Skeletal muscle cell (primary cell): ENCODE measurements around the gene KRABD2.
"Not testable (repeated sequence)": the region's sequence is repeated elsewhere in the genome, so short reads cannot be mapped to it uniquely, and the experiment has no call there.

Experiments used
- DNase-seq: peaks from one replicate; pipeline ENCODE4 v3.0.0-alpha.2; 2010; ENCODE audit warnings: low read depth
- H3K4me3 ChIP-seq: 2 replicates; pipeline ENCODE4 v1.5.1; 2011; ENCODE audit warnings: low read depth, mild to moderate bottlenecking, control low read depth, low read length, moderate library complexity

The KRABD2 gene

GRCh38 chr17:8376271-8377067 lies at the start of gene KRABD2:
Gene KRABD2, minus strand, starts transcription at chr17:8376704.
- H3K4me3 ChIP-seq: peak within 1 kb of the TSS; percentile 74
- DNase-seq: peak; percentile 60

GRCh38 chr17:8421571-8421970 lies 45.1 kb upstream of the KRABD2 start:
- H3K4me3 ChIP-seq: no peak overlapping the region
- no peak for DNase-seq

- H3K4me3 ChIP-seq: no peak overlapping the region
These were observed 43.8 kb upstream of the KRABD2 start for GRCh38 chr17:8420041-8420934.

GRCh38 chr17:8419305-8419704 lies 42.8 kb upstream of the KRABD2 start:
- no peak overlapping the region for H3K4me3 ChIP-seq

More at GRCh38 chr17:8420041-8420934, 43.8 kb upstream of the KRABD2 start:
- no peak for DNase-seq

GRCh38 chr17:8418471-8418870 lies 42.0 kb upstream of the KRABD2 start:
- no peak overlapping the region for H3K4me3 ChIP-seq
- no peak for DNase-seq

More at GRCh38 chr17:8419305-8419704, 42.8 kb upstream of the KRABD2 start:
- DNase-seq: no peak

- no peak overlapping the region for H3K4me3 ChIP-seq
- DNase-seq: no peak
These were observed 41.3 kb upstream of the KRABD2 start for GRCh38 chr17:8417806-8418205.

GRCh38 chr17:8413938-8414337 lies 37.4 kb upstream of the KRABD2 start:
- no peak for DNase-seq
- H3K4me3 ChIP-seq: no peak overlapping the region

GRCh38 chr17:8413328-8413727 lies 36.8 kb upstream of the KRABD2 start:
- H3K4me3 ChIP-seq: no peak overlapping the region
- DNase-seq: no peak

- DNase-seq: no peak
- H3K4me3 ChIP-seq: no peak overlapping the region
These were observed 35.6 kb upstream of the KRABD2 start for GRCh38 chr17:8412089-8412488.

- no peak for DNase-seq
- H3K4me3 ChIP-seq: no peak overlapping the region
These were observed 34.4 kb upstream of the KRABD2 start for GRCh38 chr17:8410883-8411238.

GRCh38 chr17:8409966-8410882 lies 33.7 kb upstream of the KRABD2 start:
- no peak overlapping the region for H3K4me3 ChIP-seq
- DNase-seq: peak; percentile 41

- H3K4me3 ChIP-seq: no peak overlapping the region
- DNase-seq: no peak
These were observed 31.9 kb upstream of the KRABD2 start for GRCh38 chr17:8408371-8408770.

- H3K4me3 ChIP-seq: no peak overlapping the region
- no peak for DNase-seq
These were observed 29.7 kb upstream of the KRABD2 start for GRCh38 chr17:8406174-8406573.

GRCh38 chr17:8405499-8406016 lies 29.1 kb upstream of the KRABD2 start:
- H3K4me3 ChIP-seq: no peak overlapping the region

GRCh38 chr17:8402921-8403536 lies 26.5 kb upstream of the KRABD2 start:
- no peak for DNase-seq
- no peak overlapping the region for H3K4me3 ChIP-seq

More at GRCh38 chr17:8405499-8406016, 29.1 kb upstream of the KRABD2 start:
- DNase-seq: no peak

GRCh38 chr17:8401107-8401506 lies 24.6 kb upstream of the KRABD2 start:
- H3K4me3 ChIP-seq: no peak overlapping the region
- no peak for DNase-seq

GRCh38 chr17:8398980-8399379 lies 22.5 kb upstream of the KRABD2 start:
- no peak overlapping the region for H3K4me3 ChIP-seq
- no peak for DNase-seq

GRCh38 chr17:8397636-8398035 lies 21.1 kb upstream of the KRABD2 start, which contains the start of gene RNF222:
Gene RNF222, minus strand, starts transcription at chr17:8397827. Its CDS starts 4,366 bp downstream, at chr17:8393461.
- DNase-seq: no peak
- H3K4me3 ChIP-seq: no peak within 1 kb of the TSS

- H3K4me3 ChIP-seq, DNase-seq: not testable (repeated sequence)
These were observed 18.0 kb upstream of the KRABD2 start for GRCh38 chr17:8394497-8394896.
